B cell (primary cell): Measurements from ENCODE around the gene TSEN2. TPM values are rescaled to one million over a fixed set of nuclear protein-coding genes. Genes with fewer than 3 reads are reported as not detected.

Source experiments
- ATAC-seq: fragments of 200-7000 bp; cut with Tn5 transposase; one replicate; pipeline ENCODE4 v1.10.0; 2021; ENCODE audit warnings: low read depth, mild to moderate bottlenecking, moderate number of reproducible peaks, moderate library complexity
- CTCF ChIA-PET: fragments of 350-600 bp; sonication (Branson Sonifier 250); formaldehyde crosslinking; loops from one replicate; lab custom pipeline; 2021; ENCODE audit warnings: antibody characterized with exemption, inconsistent platforms; lab: Charles Lee
- POLR2A ChIA-PET: fragments of 350-600 bp; sonication (Branson Sonifier 250); formaldehyde crosslinking; loops from one replicate; lab custom pipeline; 2021; ENCODE audit warnings: antibody characterized with exemption; lab: Charles Lee
- DNase-seq: peaks from one replicate; pipeline ENCODE4 v3.0.0; 2013
- H2AFZ ChIP-seq: 2 replicates; pipeline ENCODE4 v1.6.1; 2012; ENCODE audit warnings: mild to moderate bottlenecking, low read depth, low read length; ENCODE audit not compliant: insufficient read depth, poor library complexity, severe bottlenecking
- H3K27ac ChIP-seq, 2 donors: 1 replicate in 1 of 2; 2 replicates in 1 of 2; pipeline ENCODE4 v1.5.1; 2012 to 2013; ENCODE audit warnings: low read length in 2 of 2, mild to moderate bottlenecking in 2 of 2, moderate library complexity in 1 of 2
- H3K27me3 ChIP-seq, 4 experiments: fragments of 200-600 bp in 1 of 4; sonication (generic) in 1 of 4; replicated peaks in 1 of 4; 1 replicate in 2 of 4; 2 replicates in 2 of 4; pipeline versions ENCODE4 v1.6.1 to v1.7.0; 2013 to 2016; ENCODE audit warnings: low read length in 3 of 4, mild to moderate bottlenecking in 2 of 4, mixed read lengths in 1 of 4, moderate library complexity in 1 of 4; ENCODE audit not compliant: insufficient read depth in 4 of 4, control insufficient read depth in 3 of 4; ENCODE audit errors: control extremely low read depth in 1 of 4
- H3K36me3 ChIP-seq, 2 experiments: replicated peaks in 1 of 2; 1 replicate in 1 of 2; 2 replicates in 1 of 2; pipeline versions ENCODE4 v1.6.1 to v1.7.1; 2013; ENCODE audit warnings: low read length in 1 of 2; ENCODE audit not compliant: insufficient read depth in 2 of 2, control insufficient read depth in 1 of 2; ENCODE audit errors: control extremely low read depth in 1 of 2, extremely low read depth in 1 of 2
- H3K4me1 ChIP-seq, 2 donors: fragments of 200-600 bp in 1 of 2; sonication (generic) in 1 of 2; 1 replicate in 1 of 2; 2 replicates in 1 of 2; pipeline versions ENCODE4 v1.5.1 to v1.6.1; 2013 to 2017; ENCODE audit warnings: low read length in 2 of 2; ENCODE audit not compliant: control insufficient read depth in 2 of 2, insufficient read depth in 2 of 2
- H3K4me2 ChIP-seq: replicated peaks from 2 replicates; pipeline ENCODE3; 2012; ENCODE audit warnings: mild to moderate bottlenecking, low read depth, low read length; ENCODE audit not compliant: poor library complexity, severe bottlenecking
- H3K4me3 ChIP-seq, 5 experiments: fragments of 200-600 bp in 1 of 5; sonication (generic) in 1 of 5; 1 replicate in 3 of 5; 2 replicates in 2 of 5; pipeline versions ENCODE4 v1.5.1 to v1.7.0; 2011 to 2016; ENCODE audit warnings: low read length in 4 of 5, mild to moderate bottlenecking in 4 of 5, low read depth in 2 of 5, control low read depth in 1 of 5, moderate library complexity in 1 of 5; ENCODE audit not compliant: insufficient read depth in 1 of 5; ENCODE audit errors: control extremely low read depth in 1 of 5, extremely low read depth in 1 of 5
- H3K79me2 ChIP-seq: fragments of 200-600 bp; sonication (generic); one replicate; pipeline ENCODE4 v1.6.0; 2016; ENCODE audit warnings: low read length; ENCODE audit not compliant: control insufficient read depth, insufficient read depth
- H3K9ac ChIP-seq: fragments of 200-600 bp; sonication (generic); 2 replicates; pipeline ENCODE4 v1.6.1; 2017; ENCODE audit warnings: mild to moderate bottlenecking, low read length, moderate library complexity
- H3K9me3 ChIP-seq, 3 donors: one replicate each; pipeline versions ENCODE4 v1.6.1 to v1.7.1; 2013; ENCODE audit warnings: low read length in 2 of 3; ENCODE audit not compliant: control insufficient read depth in 2 of 3, insufficient read depth in 1 of 3; ENCODE audit errors: control extremely low read depth in 1 of 3
- H4K20me1 ChIP-seq: 2 replicates; pipeline ENCODE4 v1.6.0; 2012; ENCODE audit warnings: mild to moderate bottlenecking, low read length; ENCODE audit not compliant: insufficient read depth, control insufficient read depth, poor library complexity, severe bottlenecking
- H3K27ac Mint-ChIP-seq: one replicate; pipeline ENCODE4 v1.8.0; 2021; ENCODE audit warnings: mixed read lengths
- H3K27me3 Mint-ChIP-seq: one replicate; pipeline ENCODE4 v1.8.0; 2021; ENCODE audit warnings: mixed read lengths
- H3K4me1 Mint-ChIP-seq: one replicate; pipeline ENCODE4 v1.8.0; 2021; ENCODE audit warnings: mixed read lengths
- H3K4me3 Mint-ChIP-seq: one replicate; pipeline ENCODE4 v1.8.0; 2021; ENCODE audit warnings: mixed read lengths
- H3K9me3 Mint-ChIP-seq: one replicate; pipeline ENCODE4 v1.8.0; 2022; ENCODE audit warnings: mixed read lengths; ENCODE audit not compliant: insufficient read depth
- CTCF ChIP-seq: fragments of 200-600 bp; IDR thresholded peaks from one replicate; pipeline ENCODE4 v1.8.0; 2022; ENCODE audit warnings: antibody characterized with exemption, mild to moderate bottlenecking
- EZH2 ChIP-seq: IDR thresholded peaks from 2 replicates; pipeline ENCODE4 v1.6.1; 2012; ENCODE audit warnings: borderline replicate concordance, low read depth, mild to moderate bottlenecking, moderate library complexity, low read length; ENCODE audit not compliant: insufficient read depth, poor library complexity, severe bottlenecking
- WGBS: methylation state at CpG from one replicate; pipeline ENCODE4 v1.1.5; 2013; ENCODE audit warnings: missing lambda C conversion rate; ENCODE audit not compliant: insufficient coverage; 5-methylcytosine and 5-hydroxymethylcytosine counted together
- intact Hi-C: fragments of 100-400 bp; cut with micrococcal nuclease; formaldehyde crosslinking; loops from one replicate; pipeline ENCODE4 v1.10.0; 2022
- polyA plus RNA-seq: library from polyadenylated mRNA; depleted of rRNA; stranded (reverse); fragments of >200 nt; gene quantifications from 2 replicates; pipeline ENCODE4 v1.2.3, GENCODE V29; 2012
- total RNA-seq, 2 donors: library from RNA; stranded (reverse); fragments of 120-200 nt in 1 of 2; gene quantifications; 1 replicate in 1 of 2; 2 replicates in 1 of 2; pipeline versions ENCODE4 v1.2.3 to v1.2.4, GENCODE V29; 2013 to 2022

TSEN2 gene
- total and polyA plus RNA-seq, 2 donors (not counting 1 experiment from before 2014, with no cell fraction given): 13.4 to 17.6 TPM

GRCh38 chr3:12508291-12508700 is 24.0 kb downstream of the TSEN2 start:
- Mint-ChIP-seq H3K27ac (no peak overlapping the region), H3K4me1 (no peaks in the 10 kb centered on the region), H3K9me3 (no peaks in the 10 kb centered on the region), H3K27me3 (no peaks in the 10 kb centered on the region), H3K4me3 (no peak overlapping the region)
- no peaks in the 10 kb centered on the region for H4K20me1 ChIP-seq
- H3K4me1 ChIP-seq: no peaks in the 10 kb centered on the region
- TF ChIP-seq CTCF (no peak), EZH2 (no peak)
- no peaks in the 10 kb centered on the region for H3K79me2 ChIP-seq
- no peaks in the 10 kb centered on the region for H3K27me3 ChIP-seq
- no peak overlapping the region for H3K27ac ChIP-seq
- WGBS: 95% methylated on average over 3 of the region's 5 CpGs
- H3K4me2 ChIP-seq: no peak overlapping the region
- peaks cover 0 to 14% of the 10 kb centered on the region in 2 experiments for H3K36me3 ChIP-seq
- POLR2A ChIA-PET: no interaction called here
- H2AFZ ChIP-seq: no peak overlapping the region
- DNase-seq (no peak), ATAC-seq (no peak)
- CTCF ChIA-PET: no interaction called here
- H3K4me3 ChIP-seq: no peak overlapping the region
- intact Hi-C loops: no loop called here
- H3K9me3 ChIP-seq: no peaks in the 10 kb centered on the region
- H3K9ac ChIP-seq: no peak overlapping the region

- DNase-seq: no peak
- Mint-ChIP-seq H3K4me1 (no peaks in the 10 kb centered on the region), H3K4me3 (no peak overlapping the region), H3K27me3 (no peaks in the 10 kb centered on the region), H3K9me3 (no peaks in the 10 kb centered on the region), H3K27ac (no peak overlapping the region)
- H3K9ac ChIP-seq: no peak overlapping the region
- H3K27me3 ChIP-seq: no peaks in the 10 kb centered on the region
- H3K9me3 ChIP-seq: no peaks in the 10 kb centered on the region
- H3K4me1 ChIP-seq: no peaks in the 10 kb centered on the region
- no peak for ATAC-seq
- no peak overlapping the region for H2AFZ ChIP-seq
- ChIA-PET CTCF (no interaction called here), POLR2A (no interaction called here)
- H4K20me1 ChIP-seq: no peaks in the 10 kb centered on the region
- intact Hi-C loops: no loop called here
- TF ChIP-seq EZH2 (no peak), CTCF (no peak)
- H3K4me3 ChIP-seq: no peak overlapping the region
- H3K27ac ChIP-seq: no peak overlapping the region
- H3K4me2 ChIP-seq: no peak overlapping the region
- H3K79me2 ChIP-seq: no peaks in the 10 kb centered on the region
- H3K36me3 ChIP-seq: peaks cover 0 to 7% of the 10 kb centered on the region in 2 experiments
- 100% methylated on average over 1 of the region's 3 CpGs for WGBS
Measured at GRCh38 chr3:12509466-12509865, 25.2 kb downstream of the TSEN2 start.
